ENCODE results near the gene ZNF628.

DNA sequence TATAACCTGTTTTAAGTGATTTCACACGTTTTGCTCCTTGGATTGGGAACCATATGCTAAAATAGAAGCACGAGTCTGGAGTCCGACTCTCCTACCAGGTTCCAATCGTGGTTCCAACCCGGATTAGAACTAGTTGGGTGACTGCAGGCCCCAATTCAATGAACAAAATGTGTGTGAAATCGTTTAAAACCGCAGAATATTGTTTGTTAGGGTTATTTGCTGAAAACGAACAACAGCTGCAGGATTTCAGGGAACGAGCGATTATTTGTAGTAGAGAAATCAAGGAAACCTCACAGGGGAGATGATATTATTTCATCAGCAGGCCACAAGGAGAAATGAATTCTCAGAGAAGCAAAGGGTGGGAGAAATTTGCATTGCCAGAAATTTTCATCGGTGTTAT is 28.6 kb downstream of the ZNF628 start:
- TF ChIP-seq, protein P1, sequence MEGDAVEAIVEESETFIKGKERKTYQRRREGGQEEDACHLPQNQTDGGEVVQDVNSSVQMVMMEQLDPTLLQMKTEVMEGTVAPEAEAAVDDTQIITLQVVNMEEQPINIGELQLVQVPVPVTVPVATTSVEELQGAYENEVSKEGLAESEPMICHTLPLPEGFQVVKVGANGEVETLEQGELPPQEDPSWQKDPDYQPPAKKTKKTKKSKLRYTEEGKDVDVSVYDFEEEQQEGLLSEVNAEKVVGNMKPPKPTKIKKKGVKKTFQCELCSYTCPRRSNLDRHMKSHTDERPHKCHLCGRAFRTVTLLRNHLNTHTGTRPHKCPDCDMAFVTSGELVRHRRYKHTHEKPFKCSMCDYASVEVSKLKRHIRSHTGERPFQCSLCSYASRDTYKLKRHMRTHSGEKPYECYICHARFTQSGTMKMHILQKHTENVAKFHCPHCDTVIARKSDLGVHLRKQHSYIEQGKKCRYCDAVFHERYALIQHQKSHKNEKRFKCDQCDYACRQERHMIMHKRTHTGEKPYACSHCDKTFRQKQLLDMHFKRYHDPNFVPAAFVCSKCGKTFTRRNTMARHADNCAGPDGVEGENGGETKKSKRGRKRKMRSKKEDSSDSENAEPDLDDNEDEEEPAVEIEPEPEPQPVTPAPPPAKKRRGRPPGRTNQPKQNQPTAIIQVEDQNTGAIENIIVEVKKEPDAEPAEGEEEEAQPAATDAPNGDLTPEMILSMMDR (conservative IDR thresholded peaks at IDR 0.05; ENCODE audit: low read length), result no peak
- TF ChIP-seq EZH2phosphoT487 (IDR thresholded peaks at IDR 0.05; ENCODE audit: borderline replicate concordance), result no peak
